Measurements from ENCODE around the gene SHISAL2B. TPM values are rescaled to one million over a fixed set of nuclear protein-coding genes. Genes with fewer than 3 reads are reported as not detected.

SHISAL2B gene
- polyA plus RNA-seq, 3 donors = not detected

DNA sequence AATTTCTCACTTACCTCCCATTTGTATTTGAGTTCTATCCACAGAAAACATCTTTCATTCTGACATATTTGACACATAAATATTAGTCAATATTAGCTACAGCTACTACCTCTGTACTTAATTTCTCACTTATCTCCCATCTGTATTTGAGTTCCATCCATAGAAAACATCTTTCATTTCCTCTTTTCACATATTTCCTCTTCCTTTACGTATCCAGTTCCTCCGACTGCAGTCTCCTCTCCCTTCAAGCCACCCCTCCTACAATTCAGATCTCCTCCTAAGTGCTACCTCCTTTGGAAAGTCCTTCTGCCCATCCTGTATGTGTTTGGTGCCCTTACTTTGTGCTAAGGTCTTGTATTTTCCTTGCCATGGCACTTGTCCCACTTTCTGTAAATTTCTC is 76.6 kb downstream of the SHISAL2B start:
- TF ChIP-seq, protein P1, sequence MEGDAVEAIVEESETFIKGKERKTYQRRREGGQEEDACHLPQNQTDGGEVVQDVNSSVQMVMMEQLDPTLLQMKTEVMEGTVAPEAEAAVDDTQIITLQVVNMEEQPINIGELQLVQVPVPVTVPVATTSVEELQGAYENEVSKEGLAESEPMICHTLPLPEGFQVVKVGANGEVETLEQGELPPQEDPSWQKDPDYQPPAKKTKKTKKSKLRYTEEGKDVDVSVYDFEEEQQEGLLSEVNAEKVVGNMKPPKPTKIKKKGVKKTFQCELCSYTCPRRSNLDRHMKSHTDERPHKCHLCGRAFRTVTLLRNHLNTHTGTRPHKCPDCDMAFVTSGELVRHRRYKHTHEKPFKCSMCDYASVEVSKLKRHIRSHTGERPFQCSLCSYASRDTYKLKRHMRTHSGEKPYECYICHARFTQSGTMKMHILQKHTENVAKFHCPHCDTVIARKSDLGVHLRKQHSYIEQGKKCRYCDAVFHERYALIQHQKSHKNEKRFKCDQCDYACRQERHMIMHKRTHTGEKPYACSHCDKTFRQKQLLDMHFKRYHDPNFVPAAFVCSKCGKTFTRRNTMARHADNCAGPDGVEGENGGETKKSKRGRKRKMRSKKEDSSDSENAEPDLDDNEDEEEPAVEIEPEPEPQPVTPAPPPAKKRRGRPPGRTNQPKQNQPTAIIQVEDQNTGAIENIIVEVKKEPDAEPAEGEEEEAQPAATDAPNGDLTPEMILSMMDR (IDR thresholded peaks at IDR 0.05) = no peak
- intact Hi-C loops (cut with micrococcal nuclease) = no loop called here
- 0% methylated on average over 2 of the region's 2 CpGs for WGBS (ENCODE audit: insufficient coverage)
- no peaks in the 10 kb centered on the region for H3K27me3 Mint-ChIP-seq (ENCODE audit: low read depth in 3 of 3)
- peak overlapping the region; percentile 57 to 90 (median 76) for H3K27ac Mint-ChIP-seq
- Histone ChIP-seq H3K79me2 (ENCODE audit: insufficient read depth, low read length) (peaks cover 83% of the 10 kb centered on the region), H3K36me3 (replicated peaks in 1 of 2; ENCODE audit: control insufficient read depth in 1 of 2, insufficient read depth in 2 of 2, low read length in 2 of 2) (peaks cover 2 to 24% of the 10 kb centered on the region in 2 donors), H3K27me3 (ENCODE audit: control insufficient read depth in 2 of 2, insufficient read depth in 2 of 2, low read length in 2 of 2) (no peaks in the 10 kb centered on the region), H3K27ac (ENCODE audit: low read depth in 1 of 2, low read length in 2 of 2) (peak overlapping the region in 1 of 2 donors; percentile 52), H2AFZ (ENCODE audit: insufficient read depth, low read depth, low read length, poor library complexity, severe bottlenecking) (peak overlapping the region; percentile 99), H4K20me1 (ENCODE audit: insufficient read depth, low read length) (peaks cover 13% of the 10 kb centered on the region), H3K4me1 (ENCODE audit: control insufficient read depth in 1 of 2, insufficient read depth in 2 of 2, low read length in 2 of 2) (peaks cover 26 to 40% of the 10 kb centered on the region in 2 donors), H3K4me2 (replicated peaks; ENCODE audit: extremely low read depth, low read length, poor library complexity, severe bottlenecking) (peak overlapping the region; percentile 94), H3K9ac (ENCODE audit: insufficient read depth, low read length, poor library complexity, severe bottlenecking) (no peak overlapping the region), H3K9me3 (replicated peaks in 1 of 2; ENCODE audit: control insufficient read depth in 1 of 2, insufficient read depth in 1 of 2, low read length in 2 of 2) (no peaks in the 10 kb centered on the region), H3K4me3 (replicated peaks in 1 of 3; ENCODE audit: low read depth in 2 of 3, low read length in 3 of 3) (peak overlapping the region in 2 of 3 experiments; percentile 30 to 98)
- H3K4me1 Mint-ChIP-seq = peaks cover 34% of the 10 kb centered on the region
- H3K36me3 Mint-ChIP-seq = peaks cover 11 to 21% of the 10 kb centered on the region in 2 donors
- H3K4me3 Mint-ChIP-seq = peak overlapping the region; percentile 99 to 100
- peak; percentile 7 to 46 (median 43) for DNase-seq
- H3K9me3 Mint-ChIP-seq = no peaks in the 10 kb centered on the region

Other genes starting within 250 kb of the SHISAL2B start
- not detected for gene RGS7BP, start 184.5 kb upstream of the SHISAL2B start, polyA plus RNA-seq
- 10 to 100 TPM in 2 of 3 donors, 1 to 10 TPM in 1; 6.9 to 18.3 (median 16.9) TPM for gene SREK1IP1, start 78.2 kb downstream of the SHISAL2B start, polyA plus RNA-seq
- gene CWC27, start 78.4 kb downstream of the SHISAL2B start, polyA plus RNA-seq = 10 to 100 TPM in 2 of 3 donors, 1 to 10 TPM in 1; 6.6 to 18.9 (median 14.5) TPM